Hepatocyte (in vitro differentiated cells): ENCODE results near the gene OMA1. TPM values are rescaled to one million over a fixed set of nuclear protein-coding genes. Genes with fewer than 3 reads are reported as not detected.
A peak's percentile ranks its signal among the peaks of the same experiment; 100 is the strongest.

Source experiments
- DNase-seq: peaks from one replicate; pipeline ENCODE4 v3.0.0-alpha.2; 2016; ENCODE audit warnings: low spot score
- H2AFZ ChIP-seq: fragments of 200-600 bp; sonication (generic); 2 replicates; pipeline ENCODE4 v1.6.0; 2016; ENCODE audit warnings: antibody characterized with exemption, mild to moderate bottlenecking
- H3K27ac ChIP-seq: fragments of 200-600 bp; sonication (generic); 2 replicates; pipeline ENCODE4 v1.5.1; 2016; ENCODE audit warnings: mild to moderate bottlenecking
- H3K27me3 ChIP-seq: fragments of 200-600 bp; sonication (generic); 2 replicates; pipeline ENCODE4 v1.6.1; 2016
- H3K36me3 ChIP-seq: fragments of 200-600 bp; sonication (generic); replicated peaks from 2 replicates; pipeline ENCODE4 v1.5.1; 2016; ENCODE audit warnings: low read depth; ENCODE audit not compliant: insufficient read depth
- H3K4me1 ChIP-seq: fragments of 200-600 bp; sonication (generic); 2 replicates; pipeline ENCODE4 v1.5.1; 2016; ENCODE audit warnings: mild to moderate bottlenecking, moderate library complexity; ENCODE audit not compliant: insufficient read depth
- H3K4me2 ChIP-seq: fragments of 200-600 bp; sonication (generic); 2 replicates; pipeline ENCODE4 v1.6.0; 2016
- H3K4me3 ChIP-seq: fragments of 200-600 bp; sonication (generic); 2 replicates; pipeline ENCODE4 v1.5.1; 2016; ENCODE audit warnings: mild to moderate bottlenecking
- H3K79me2 ChIP-seq: fragments of 200-600 bp; sonication (generic); 2 replicates; pipeline ENCODE4 v1.6.0; 2017; ENCODE audit warnings: mild to moderate bottlenecking
- H3K9me2 ChIP-seq: fragments of 200-600 bp; sonication (generic); replicated peaks from 2 replicates; pipeline ENCODE4 v1.6.0; 2017; ENCODE audit warnings: mild to moderate bottlenecking; ENCODE audit not compliant: insufficient read depth
- H3K9me3 ChIP-seq: fragments of 200-600 bp; sonication (generic); 2 replicates; pipeline ENCODE4 v1.5.1; 2016; ENCODE audit warnings: low read depth, mild to moderate bottlenecking
- H4K20me1 ChIP-seq: fragments of 200-600 bp; sonication (generic); 2 replicates; pipeline ENCODE4 v1.6.0; 2016; ENCODE audit warnings: mild to moderate bottlenecking; ENCODE audit not compliant: insufficient read depth, poor library complexity, severe bottlenecking
- EZH2 ChIP-seq: fragments of 200-600 bp; sonication (generic); IDR thresholded peaks from 2 replicates; pipeline ENCODE4 v1.6.1; 2016; ENCODE audit warnings: antibody characterized with exemption, mild to moderate bottlenecking, borderline replicate concordance
- EZH2phosphoT487 ChIP-seq: fragments of 200-600 bp; sonication (generic); IDR thresholded peaks from one replicate; pipeline ENCODE4 v1.6.1; 2018; ENCODE audit warnings: antibody characterized with exemption, mild to moderate bottlenecking, low read depth, moderate library complexity; ENCODE audit not compliant: unreplicated experiment, severe bottlenecking
- WGBS: methylation state at CpG from one replicate; pipeline ENCODE4 v1.1.6; 2016; ENCODE audit warnings: low lambda C conversion rate; ENCODE audit errors: missing lambda C conversion rate; 5-methylcytosine and 5-hydroxymethylcytosine counted together
- polyA plus RNA-seq: library from polyadenylated mRNA; unstranded; fragments of >200 nt; fragmentation: Nextera tagmentation; extraction: Ambion mirVana; gene quantifications from 2 replicates; pipeline ENCODE4 v1.2.1, GENCODE V29; 2016
- total RNA-seq: library from RNA; depleted of rRNA; stranded (reverse); fragments of >200 nt; gene quantifications from 2 replicates; pipeline ENCODE4 v1.2.3, GENCODE V29; 2014
- TF ChIP-seq, protein P1 (sequence below): fragments of 200-600 bp; sonication (generic); IDR thresholded peaks from 2 replicates; pipeline ENCODE4 v1.5.1; 2016; ENCODE audit warnings: antibody characterized with exemption, mild to moderate bottlenecking; ENCODE audit not compliant: poor library complexity

OMA1 gene
- total and polyA plus RNA-seq, 2 experiments from 2014 or later, result 19.7 to 36.0 TPM

GRCh38 chr1:58454807-58455206 is 91.7 kb downstream of the OMA1 start:
- H3K9me3 ChIP-seq, result no peaks in the 10 kb centered on the region
- 80% methylated on average over 6 of the region's 6 CpGs for WGBS
- TF ChIP-seq EZH2 (no peak), EZH2phosphoT487 (no peak)
- TF ChIP-seq, protein P1, sequence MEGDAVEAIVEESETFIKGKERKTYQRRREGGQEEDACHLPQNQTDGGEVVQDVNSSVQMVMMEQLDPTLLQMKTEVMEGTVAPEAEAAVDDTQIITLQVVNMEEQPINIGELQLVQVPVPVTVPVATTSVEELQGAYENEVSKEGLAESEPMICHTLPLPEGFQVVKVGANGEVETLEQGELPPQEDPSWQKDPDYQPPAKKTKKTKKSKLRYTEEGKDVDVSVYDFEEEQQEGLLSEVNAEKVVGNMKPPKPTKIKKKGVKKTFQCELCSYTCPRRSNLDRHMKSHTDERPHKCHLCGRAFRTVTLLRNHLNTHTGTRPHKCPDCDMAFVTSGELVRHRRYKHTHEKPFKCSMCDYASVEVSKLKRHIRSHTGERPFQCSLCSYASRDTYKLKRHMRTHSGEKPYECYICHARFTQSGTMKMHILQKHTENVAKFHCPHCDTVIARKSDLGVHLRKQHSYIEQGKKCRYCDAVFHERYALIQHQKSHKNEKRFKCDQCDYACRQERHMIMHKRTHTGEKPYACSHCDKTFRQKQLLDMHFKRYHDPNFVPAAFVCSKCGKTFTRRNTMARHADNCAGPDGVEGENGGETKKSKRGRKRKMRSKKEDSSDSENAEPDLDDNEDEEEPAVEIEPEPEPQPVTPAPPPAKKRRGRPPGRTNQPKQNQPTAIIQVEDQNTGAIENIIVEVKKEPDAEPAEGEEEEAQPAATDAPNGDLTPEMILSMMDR, result no peak
- H3K79me2 ChIP-seq, result no peaks in the 10 kb centered on the region
- H3K4me2 ChIP-seq, result no peak overlapping the region
- no peaks in the 10 kb centered on the region for H3K36me3 ChIP-seq
- H3K4me3 ChIP-seq, result no peak overlapping the region
- H4K20me1 ChIP-seq, result no peaks in the 10 kb centered on the region
- H3K27me3 ChIP-seq, result no peaks in the 10 kb centered on the region
- no peak overlapping the region for H2AFZ ChIP-seq
- H3K27ac ChIP-seq, result no peak overlapping the region
- no peaks in the 10 kb centered on the region for H3K9me2 ChIP-seq
- no peak for DNase-seq
- no peaks in the 10 kb centered on the region for H3K4me1 ChIP-seq

DNA sequence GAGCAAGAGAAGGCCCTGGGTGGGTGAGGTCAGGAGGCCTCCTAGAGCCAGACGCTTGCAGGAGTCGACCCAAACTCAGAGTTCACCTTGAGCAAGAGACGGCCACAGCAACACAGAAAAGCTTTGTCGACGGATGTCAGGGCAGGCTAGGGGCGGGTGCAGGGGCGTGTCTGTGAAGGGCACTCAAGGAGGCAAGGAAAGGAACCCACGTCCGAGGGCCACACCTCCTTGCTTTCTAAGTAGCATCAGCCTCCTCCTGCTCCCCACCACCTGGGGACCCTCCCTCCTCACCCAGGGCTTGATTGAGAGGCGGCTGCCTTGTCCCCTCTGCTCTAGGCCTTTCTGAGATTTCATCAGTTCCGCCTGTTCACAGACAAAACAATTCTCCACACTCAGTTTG is 92.1 kb downstream of the OMA1 start:
- no peak for TF ChIP-seq EZH2phosphoT487
- TF ChIP-seq EZH2, result no peak
- Histone ChIP-seq H3K9me2 (no peaks in the 10 kb centered on the region), H3K27ac (no peak overlapping the region), H3K4me3 (no peak overlapping the region), H3K27me3 (no peaks in the 10 kb centered on the region), H4K20me1 (no peaks in the 10 kb centered on the region), H3K36me3 (no peaks in the 10 kb centered on the region), H2AFZ (no peak overlapping the region), H3K4me2 (no peak overlapping the region), H3K4me1 (no peaks in the 10 kb centered on the region), H3K79me2 (no peaks in the 10 kb centered on the region), H3K9me3 (no peaks in the 10 kb centered on the region)
- DNase-seq, result no peak
- WGBS, result 85% methylated on average over 10 of the region's 11 CpGs

- peaks cover 11% of the 10 kb centered on the region for H3K4me1 ChIP-seq
- H3K9me2 ChIP-seq, result no peaks in the 10 kb centered on the region
- no peaks in the 10 kb centered on the region for H3K79me2 ChIP-seq
- H4K20me1 ChIP-seq, result no peaks in the 10 kb centered on the region
- H2AFZ ChIP-seq, result no peak overlapping the region
- no peaks in the 10 kb centered on the region for H3K9me3 ChIP-seq
- H3K4me2 ChIP-seq, result no peak overlapping the region
- no peak for DNase-seq
- no peaks in the 10 kb centered on the region for H3K27me3 ChIP-seq
- WGBS, result 78% methylated on average over 14 of the region's 14 CpGs
- H3K4me3 ChIP-seq, result no peak overlapping the region
- TF ChIP-seq EZH2phosphoT487 (no peak), EZH2 (no peak)
- TF ChIP-seq, protein P1, result no peak
- H3K36me3 ChIP-seq, result no peaks in the 10 kb centered on the region
- no peak overlapping the region for H3K27ac ChIP-seq
Measured at GRCh38 chr1:58451560-58452191, 94.8 kb downstream of the OMA1 start.

- Histone ChIP-seq H3K4me3 (no peak overlapping the region), H3K27me3 (no peaks in the 10 kb centered on the region), H4K20me1 (no peaks in the 10 kb centered on the region), H3K9me2 (no peaks in the 10 kb centered on the region), H3K4me1 (peaks cover 18% of the 10 kb centered on the region), H3K4me2 (no peak overlapping the region), H3K36me3 (no peaks in the 10 kb centered on the region), H3K27ac (no peak overlapping the region), H3K9me3 (no peaks in the 10 kb centered on the region), H2AFZ (no peak overlapping the region), H3K79me2 (no peaks in the 10 kb centered on the region)
- TF ChIP-seq, protein P1, result no peak
- TF ChIP-seq EZH2 (no peak), EZH2phosphoT487 (no peak)
- 29% methylated on average over 2 of the region's 2 CpGs for WGBS
- DNase-seq, result peak; percentile 16
Measured at GRCh38 chr1:58447886-58448285, 98.6 kb downstream of the OMA1 start.
